ENCODE data around the gene MAP3K12.

The MAP3K12 gene

DNA sequence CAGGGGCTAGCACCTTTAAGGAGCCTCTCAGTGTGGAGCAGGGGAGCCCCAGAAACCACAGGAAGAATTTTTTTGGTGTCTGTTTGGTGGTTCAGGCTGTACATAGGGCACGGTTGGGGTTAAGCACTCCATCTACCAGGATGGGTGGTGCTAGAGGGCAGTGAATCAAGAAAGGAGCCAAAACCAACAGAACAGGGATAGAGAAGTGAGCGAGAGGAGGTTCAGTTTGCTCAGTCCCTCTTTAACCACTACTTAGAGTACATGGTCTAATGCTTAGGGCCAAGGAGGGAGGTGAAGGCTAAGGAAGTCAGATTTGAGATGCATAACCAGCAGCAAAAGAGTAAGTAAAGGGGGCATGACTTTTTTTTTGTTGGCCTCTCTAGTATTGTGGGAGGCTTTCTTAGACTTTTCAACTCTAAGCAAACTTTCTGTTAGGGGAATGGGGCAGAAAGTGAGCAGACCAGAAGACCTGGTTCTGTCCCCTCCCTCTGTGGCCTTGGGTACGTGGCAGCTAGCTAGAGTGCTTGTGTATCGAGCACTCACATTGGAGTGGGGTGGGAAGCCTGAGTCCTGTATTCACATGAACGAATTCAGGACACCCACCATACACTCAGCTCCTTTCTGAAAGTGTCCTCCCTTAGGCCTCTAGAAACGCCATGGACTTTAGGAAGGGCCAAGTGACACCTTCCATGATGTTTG lies 14.6 kb upstream of the MAP3K12 start:
- DNase-seq, result no peak
- in situ Hi-C loops (cut with MboI; ENCODE audit: low pct_unique_long_range_greater_than_20kb, low sequenced_read_pairs), result no loop called here

DNA sequence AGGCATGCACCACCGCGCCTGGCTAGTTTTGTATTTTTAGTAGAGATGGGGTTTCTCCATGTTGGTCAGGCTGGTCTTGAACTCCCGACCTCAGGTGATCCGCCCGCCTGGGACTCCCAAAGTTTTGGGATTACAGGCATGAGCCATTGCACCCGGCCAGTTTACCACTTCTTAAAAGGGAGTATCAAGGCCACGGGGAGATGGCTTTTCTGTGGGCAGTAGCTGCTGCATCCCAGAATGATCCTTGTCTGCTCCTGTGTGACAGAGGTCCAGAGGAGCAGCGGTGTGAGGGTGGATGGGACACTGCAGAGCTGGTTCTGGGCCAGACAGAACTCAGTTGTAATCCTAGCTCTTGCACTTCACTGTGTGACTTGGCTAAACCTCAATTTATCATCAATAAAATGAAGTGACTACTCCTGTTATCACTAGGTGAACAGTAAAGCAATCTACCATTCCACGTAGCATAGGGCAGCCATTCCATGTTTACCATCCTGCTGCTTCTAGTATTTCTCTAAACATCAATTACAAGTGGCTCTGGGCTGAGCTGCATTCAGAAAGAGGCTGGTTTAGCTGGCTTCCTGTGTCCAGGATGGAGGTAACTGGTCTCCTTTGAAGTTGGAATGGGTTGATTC lies 11.0 kb upstream of the MAP3K12 start:
- in situ Hi-C loops (cut with MboI; ENCODE audit: low pct_unique_long_range_greater_than_20kb, low sequenced_read_pairs), result no loop called here
- no peak for DNase-seq

DNA sequence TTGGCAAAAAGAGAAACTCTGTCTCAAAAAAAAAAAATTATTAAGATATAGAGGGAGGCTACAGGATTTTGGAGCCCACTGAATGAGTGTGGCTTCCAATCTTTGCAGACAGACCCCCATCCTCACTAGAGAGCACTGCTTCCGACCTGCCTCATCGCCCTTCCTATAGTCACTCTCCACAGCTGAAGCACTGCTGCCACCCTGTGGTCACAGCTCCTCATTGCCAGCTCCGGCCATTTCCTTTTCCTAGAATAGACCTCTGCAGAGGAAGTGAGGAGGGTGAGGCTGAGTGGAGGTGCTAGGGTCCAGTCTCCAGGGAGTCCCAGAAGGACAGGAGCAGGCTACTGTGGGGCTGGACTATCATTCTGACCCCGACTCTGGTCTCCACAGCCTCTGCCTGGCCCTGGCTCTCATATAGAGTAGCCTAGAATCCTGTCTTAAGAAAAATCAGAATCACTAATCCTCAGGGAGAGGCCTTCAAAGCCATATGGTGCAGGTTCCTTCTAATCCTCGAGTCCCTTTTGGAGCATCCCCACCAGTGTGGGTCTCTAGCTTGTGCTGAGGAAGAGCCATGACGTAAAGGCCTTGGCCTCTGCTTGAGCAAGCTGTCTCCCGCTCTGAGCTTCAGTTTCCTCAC lies 9.4 kb upstream of the MAP3K12 start:
- in situ Hi-C loops (cut with MboI; ENCODE audit: low pct_unique_long_range_greater_than_20kb, low sequenced_read_pairs), result no loop called here
- DNase-seq, result peak; percentile 95

DNA sequence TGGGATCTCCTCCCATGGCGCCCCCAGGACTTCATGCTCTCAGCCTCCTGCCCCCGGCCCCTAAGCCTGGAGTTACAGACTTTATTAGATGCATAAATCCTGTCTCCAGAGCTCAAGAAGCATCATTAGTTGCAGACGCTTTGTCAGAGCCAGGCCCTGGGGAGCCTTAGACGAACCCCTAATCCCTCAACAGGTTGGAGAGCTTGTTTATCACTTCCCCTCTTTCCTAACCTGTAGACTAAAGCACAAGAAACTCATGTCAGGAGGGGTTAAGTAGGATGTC lies 8.3 kb upstream of the MAP3K12 start:
- in situ Hi-C loops (cut with MboI; ENCODE audit: low pct_unique_long_range_greater_than_20kb, low sequenced_read_pairs), result no loop called here

DNA sequence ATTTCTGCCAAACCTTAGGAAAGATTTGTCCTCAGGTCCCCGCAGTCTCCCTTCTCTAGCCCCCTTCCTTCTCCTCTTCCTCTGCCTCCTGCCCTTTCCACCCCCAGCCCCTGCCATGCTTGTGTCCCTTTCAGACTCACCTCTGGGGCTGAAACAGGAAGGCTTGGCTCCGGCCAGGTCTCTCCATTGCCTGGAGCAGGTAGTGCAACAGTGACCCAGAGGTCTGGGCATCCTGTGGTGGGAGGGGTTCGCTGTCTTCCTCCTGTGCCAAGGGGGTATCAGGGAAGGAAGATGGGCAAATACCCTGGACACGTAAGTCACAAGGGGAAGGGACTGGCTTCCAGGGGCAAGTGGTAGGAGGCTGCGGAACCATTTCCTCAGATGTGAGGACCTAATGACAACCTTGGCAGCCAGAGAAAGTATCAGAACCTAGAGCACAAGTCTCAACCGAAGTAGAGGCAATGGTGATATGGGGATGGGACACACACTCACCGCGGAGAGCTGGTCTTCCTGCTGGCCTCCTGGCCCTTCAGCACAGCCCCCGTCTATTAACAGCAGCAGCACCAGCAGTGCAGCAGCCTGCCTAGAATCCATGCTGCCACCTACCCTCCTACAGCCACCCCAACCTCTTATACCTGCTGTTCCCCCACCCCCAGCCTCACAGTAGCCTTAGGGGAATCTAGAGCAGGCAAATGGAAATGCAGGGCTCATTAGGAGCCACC lies 7.8 kb upstream of the MAP3K12 start, which contains the start of gene NPFF:
NPFF (minus strand) TSS at position 604 of the 722 bp plus-strand sequence; CDS start at position 594, 10 bp downstream.
- in situ Hi-C loops (cut with MboI; ENCODE audit: low pct_unique_long_range_greater_than_20kb, low sequenced_read_pairs), result no loop called here

More for the DNA sequence above, 8.3 kb upstream of the MAP3K12 start:
- DNase-seq, result no peak

DNA sequence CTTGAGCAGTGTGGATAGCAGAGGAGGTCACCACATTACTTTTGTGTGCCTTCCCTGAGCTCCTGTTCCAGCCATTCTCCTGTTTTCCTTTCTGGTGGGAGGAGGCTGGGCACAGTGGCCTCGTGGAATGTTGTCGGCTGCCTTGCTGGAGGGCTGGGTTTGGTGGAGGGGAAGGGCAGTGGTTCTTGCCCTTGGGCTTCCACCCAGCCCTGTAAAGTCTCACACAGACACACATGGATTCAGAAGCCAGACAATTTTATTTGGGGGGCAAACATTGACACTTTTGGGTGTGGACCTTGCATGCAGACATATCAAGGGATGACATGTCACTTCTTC lies 7.2 kb upstream of the MAP3K12 start:
- in situ Hi-C loops (cut with MboI; ENCODE audit: low pct_unique_long_range_greater_than_20kb, low sequenced_read_pairs), result no loop called here
- no peak for DNase-seq

More for the DNA sequence above, 7.8 kb upstream of the MAP3K12 start, which contains the start of gene NPFF:
- no peak for DNase-seq

DNA sequence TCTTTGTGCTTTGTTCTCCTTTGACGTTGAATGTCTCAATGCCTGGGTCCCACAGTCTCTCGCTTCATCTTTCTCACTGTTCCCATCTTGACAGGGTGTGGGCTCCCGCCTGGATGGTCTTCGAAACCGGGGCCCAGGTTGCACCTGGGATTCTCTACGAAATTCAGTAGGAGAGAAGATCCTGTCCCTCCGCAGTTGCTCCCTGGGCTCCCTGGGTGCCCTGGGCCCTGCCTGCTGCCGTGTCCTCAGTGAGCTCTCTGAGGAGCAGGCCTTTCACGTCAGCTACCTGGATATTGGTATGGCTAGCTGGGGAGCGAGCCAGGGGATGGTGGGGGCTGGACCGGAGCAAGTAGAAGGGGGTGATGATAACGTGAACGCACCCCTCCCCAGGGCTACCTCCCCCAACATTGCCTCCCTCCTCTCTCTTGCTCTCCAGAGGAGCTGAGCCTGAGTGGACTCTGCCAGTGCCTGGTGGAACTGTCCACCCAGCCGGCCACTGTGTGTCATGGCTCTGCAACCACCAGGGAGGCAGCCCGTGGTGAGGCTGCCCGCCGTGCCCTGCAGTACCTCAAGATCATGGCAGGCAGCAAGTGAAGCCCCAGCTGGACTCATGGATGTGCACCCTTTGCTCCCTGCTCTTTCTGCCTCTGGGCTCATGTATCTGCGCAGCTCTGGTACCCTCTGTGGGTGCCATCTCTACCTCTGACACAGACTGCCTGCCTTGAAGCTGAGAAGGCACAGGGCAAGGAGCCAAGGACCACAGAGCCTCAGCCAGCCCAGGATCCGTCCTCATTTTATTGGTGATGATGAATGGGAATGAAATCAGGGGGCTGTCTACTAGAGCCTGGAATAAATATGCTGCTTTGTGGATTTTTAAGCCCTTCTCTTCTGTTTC lies 6.5 kb upstream of the MAP3K12 start:
- DNase-seq, result no peak
- in situ Hi-C loops (cut with MboI; ENCODE audit: low pct_unique_long_range_greater_than_20kb, low sequenced_read_pairs), result no loop called here

DNA sequence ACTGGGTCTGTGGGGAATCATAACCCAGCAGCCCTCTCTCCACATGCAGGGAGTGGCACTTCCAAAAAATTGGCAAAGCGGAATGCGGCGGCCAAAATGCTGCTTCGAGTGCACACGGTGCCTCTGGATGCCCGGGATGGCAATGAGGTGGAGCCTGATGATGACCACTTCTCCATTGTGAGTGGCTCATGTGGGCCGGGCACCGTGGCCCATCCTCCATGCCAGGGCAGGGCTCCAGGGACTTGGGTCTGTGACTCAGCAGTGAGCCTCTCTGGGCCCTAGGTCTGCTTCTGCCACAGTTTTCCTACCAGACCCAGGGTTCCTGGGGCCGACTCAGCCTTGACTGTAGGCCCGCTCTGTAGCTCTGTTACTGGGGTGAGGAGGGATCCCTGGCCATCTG lies 5.8 kb upstream of the MAP3K12 start:
- no peak for DNase-seq
- in situ Hi-C loops (cut with MboI; ENCODE audit: low pct_unique_long_range_greater_than_20kb, low sequenced_read_pairs), result no loop called here

DNA sequence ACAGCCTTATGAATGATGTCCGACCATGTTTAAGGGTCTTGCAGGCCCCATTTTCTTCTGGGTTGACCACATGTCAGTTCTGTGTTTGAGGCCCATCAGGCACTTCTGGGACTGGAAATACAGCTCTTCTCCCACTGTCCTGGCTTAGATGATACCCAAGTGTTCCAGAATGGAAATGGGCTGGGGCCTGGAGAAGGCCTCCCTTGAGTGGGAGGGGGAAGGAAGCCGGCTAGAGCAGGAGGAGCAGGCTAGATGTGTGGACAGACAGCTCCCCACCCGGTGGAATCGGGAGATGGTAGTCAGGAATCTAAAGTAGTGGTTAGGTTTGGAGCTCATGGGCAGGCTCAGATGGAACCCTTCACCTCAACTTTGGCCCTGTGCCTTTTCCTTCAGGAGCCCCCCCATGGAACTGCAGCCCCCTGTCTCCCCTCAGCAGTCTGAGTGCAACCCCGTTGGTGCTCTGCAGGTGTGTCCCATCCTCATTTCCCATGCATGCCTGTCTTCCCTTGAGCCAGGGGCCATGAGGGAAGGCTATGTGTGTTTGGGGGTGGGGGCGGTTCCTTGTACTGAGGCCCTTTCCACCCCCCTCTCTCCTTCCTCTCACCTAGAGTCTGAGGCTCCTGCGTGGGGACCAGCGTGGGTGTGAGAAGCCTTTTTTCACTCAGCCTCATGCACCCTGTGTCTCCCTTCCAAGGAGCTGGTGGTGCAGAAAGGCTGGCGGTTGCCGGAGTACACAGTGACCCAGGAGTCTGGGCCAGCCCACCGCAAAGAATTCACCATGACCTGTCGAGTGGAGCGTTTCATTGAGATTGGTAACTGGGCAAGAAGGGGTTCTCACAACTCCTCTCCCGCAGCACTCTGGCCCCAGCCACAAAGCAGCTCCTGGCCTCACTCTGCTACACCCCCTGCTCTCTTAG lies 5.0 kb upstream of the MAP3K12 start:
- in situ Hi-C loops (cut with MboI; ENCODE audit: low pct_unique_long_range_greater_than_20kb, low sequenced_read_pairs), result no loop called here
- no peak for DNase-seq

DNA sequence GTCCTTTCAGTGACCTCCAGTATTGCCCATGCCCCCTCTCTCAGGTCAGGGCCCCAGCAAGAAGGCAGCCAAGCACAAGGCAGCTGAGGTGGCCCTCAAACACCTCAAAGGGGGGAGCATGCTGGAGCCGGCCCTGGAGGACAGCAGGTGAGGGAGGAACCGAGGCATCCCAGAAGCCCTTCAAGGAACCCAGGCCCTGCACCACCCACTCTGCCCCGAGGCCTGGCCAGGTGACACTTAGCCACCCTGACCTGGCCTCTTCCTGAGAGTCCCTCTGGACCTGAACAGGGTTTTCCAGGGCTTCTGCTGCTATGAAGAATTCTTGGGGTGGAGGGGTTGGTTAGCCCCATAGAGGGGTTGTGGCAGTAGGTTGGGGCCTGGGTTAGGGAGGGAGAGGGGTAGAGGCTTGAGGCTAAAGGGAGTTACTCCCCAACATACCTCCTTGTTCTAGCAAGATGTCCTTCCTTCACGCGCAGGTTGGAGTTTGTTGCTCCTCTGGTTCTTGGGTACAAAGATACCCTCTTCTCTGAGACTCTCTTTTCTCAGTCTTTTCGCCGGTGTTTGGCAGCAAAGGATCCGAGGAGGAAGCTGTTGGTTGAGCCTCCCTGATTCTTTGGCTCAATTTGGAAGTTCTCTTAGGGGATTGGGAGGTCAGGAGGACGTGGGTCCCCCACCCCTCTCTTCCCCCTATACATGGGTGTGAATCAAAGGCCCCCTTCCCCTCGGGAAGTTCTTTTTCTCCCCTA lies 3.9 kb upstream of the MAP3K12 start:
- in situ Hi-C loops (cut with MboI; ENCODE audit: low pct_unique_long_range_greater_than_20kb, low sequenced_read_pairs), result no loop called here
- no peak for DNase-seq

DNA sequence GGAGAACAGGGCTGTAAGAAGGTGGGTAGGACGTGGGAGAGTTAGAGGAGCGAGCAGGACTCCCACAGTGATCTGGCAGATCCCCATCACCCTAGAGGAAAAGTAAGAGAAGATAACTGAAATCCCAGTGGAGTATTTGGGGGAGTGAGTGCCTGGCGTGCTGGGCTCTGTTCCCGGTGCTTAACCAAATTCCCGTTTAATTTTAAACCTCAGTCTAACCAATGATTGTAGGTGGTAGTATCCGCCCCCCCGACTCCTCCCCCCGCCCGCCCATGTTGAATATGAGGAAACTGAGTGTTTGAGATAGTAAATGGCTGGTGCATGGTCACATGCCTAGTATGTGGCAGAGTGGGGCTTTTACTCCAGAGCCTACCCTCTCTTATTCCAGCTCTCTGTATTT lies 3.1 kb upstream of the MAP3K12 start:
- in situ Hi-C loops (cut with MboI; ENCODE audit: low pct_unique_long_range_greater_than_20kb, low sequenced_read_pairs), result no loop called here
- DNase-seq, result no peak

DNA sequence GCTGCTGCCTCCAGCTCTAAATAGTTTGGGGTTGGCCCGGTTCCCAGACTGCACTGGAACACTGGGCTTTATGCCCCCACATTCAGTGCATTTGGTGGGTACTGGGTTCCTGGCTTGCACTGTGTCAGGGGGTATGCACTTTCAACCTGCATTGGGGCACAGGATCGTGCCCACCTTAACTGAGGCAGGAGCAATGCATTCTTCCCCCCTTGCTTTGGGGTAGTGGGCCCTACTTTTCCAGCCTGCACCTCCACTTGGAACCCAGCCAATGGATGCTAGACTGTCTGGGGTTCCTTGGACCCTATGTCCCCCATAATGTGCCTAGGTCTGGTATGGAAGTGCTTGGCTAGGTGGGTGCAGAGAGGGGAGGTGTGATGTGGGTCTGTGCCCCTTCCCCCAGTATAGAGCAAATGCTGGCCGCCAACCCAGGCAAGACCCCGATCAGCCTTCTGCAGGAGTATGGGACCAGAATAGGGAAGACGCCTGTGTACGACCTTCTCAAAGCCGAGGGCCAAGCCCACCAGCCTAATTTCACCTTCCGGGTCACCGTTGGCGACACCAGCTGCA lies 2.4 kb upstream of the MAP3K12 start:
- in situ Hi-C loops (cut with MboI; ENCODE audit: low pct_unique_long_range_greater_than_20kb, low sequenced_read_pairs), result no loop called here

DNA sequence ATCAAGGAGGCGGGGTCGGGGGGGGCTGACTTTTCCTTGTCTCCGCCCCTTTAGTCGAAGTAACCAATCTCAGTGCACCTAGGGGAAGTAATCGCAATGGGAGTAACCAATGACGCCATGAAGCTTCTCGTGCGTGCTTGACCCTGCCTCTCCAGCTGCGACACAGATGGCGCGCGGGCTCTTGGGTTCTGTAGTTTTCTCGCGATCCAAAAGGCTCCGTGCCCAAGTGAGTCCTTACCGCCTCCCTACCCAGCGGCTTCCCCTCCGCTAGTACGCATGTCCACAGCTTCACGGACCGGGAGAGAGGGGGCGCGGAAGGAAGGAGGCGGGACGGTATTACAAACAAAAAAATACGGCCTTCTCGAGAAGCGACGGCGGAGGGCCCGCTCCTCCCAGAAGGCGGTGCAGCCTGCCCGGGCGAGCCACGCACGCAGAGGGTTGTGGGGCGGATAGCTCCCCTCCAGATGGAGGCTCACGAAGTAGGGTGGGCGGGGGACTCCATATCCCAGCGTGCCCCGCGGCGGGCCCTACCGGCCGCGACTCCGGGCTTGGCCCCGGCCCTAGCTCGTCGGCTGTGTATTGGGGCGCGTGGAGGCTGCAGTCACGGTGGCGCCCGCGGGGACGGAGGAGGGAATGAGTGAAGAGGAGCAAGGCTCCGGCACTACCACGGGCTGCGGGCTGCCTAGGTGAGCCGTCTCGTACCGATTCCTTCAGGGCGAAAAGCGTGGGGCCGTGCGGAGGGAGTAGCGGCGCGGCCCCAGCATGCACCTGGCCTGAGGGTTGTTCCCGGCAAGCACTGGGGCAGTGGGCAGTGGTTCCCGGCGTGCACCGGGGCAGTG lies 1.7 kb upstream of the MAP3K12 start, which contains the start of gene TARBP2:
TARBP2 (plus strand) TSS at position 508 of the 839 bp plus-strand sequence; CDS start at position 634, 126 bp downstream.
- in situ Hi-C loops (cut with MboI; ENCODE audit: low pct_unique_long_range_greater_than_20kb, low sequenced_read_pairs), result no loop called here
- DNase-seq, result peak; percentile 100

More for the DNA sequence above, 2.4 kb upstream of the MAP3K12 start:
- DNase-seq, result no peak

DNA sequence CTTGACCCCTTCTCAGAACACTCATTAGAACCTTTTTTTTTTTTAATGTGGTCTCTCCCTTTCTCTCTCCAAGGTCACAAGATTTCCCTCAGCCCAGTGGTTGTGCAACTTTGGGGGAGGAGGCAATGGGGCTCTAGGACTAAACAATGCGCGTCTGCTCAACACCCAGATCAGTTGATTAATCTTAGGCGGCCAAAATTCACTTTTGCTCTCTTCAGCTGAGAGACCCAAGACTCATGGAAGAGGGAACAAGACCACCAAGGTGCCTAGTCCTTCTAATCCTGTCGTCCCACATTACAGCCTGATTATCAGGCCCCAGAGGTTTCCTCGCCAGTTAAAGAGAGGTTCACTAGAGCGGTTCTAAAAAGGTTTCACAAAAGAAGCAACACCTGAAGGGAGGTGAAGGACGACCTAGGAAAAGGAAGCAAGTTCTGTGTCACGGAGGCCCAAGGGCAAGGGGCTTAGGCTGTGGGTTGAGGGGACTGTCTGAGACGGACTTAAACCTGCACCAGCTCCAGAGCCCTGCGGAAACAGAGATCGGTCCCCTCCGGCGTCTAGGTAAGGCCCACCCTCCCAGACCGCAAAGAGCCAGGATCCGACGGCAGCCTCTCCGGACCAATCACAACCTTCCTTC lies 1.0 kb upstream of the MAP3K12 start:
- no peak for DNase-seq
- in situ Hi-C loops (cut with MboI; ENCODE audit: low pct_unique_long_range_greater_than_20kb, low sequenced_read_pairs), result no loop called here

DNA sequence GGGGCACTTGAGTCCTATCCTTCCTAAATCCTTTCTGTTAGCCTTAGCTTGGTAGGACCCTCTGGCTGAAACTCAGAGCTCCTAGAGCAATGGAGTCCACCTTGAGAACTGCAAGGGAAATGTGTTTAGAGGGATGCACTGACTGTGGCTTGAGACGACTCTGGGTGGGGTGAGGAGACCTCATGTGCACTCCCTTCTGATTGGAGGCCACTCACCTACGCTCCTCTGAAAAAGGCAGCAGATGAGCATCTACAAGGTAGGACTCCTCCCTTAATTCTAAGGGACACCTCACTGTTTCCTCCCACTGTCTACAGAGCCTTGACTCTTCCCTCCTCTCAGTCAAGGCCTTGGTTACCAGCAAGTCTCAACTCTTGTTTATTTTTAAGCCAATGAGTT lies 1.0 kb downstream of the MAP3K12 start:
- in situ Hi-C loops (cut with MboI; ENCODE audit: low pct_unique_long_range_greater_than_20kb, low sequenced_read_pairs), result no loop called here

DNA sequence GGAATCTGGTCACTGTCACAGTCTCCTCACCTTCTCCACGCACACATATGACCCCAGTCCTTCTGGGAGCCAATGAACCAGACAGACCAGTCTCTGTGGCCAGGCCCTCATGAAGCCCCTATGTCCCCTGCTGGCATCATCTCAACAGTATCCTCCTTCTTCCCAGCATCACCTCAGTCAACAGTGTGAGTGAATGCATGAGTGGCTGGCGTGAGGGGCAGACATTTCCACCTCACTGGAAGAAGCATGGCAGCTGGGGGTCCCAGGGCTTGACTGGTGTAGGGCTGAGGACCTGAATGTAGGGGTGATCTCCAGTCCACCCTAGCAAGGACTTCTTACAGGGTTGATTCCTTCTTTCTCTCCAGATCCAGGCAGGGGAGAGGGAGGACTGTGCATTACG lies 1.8 kb downstream of the MAP3K12 start:
- in situ Hi-C loops (cut with MboI; ENCODE audit: low pct_unique_long_range_greater_than_20kb, low sequenced_read_pairs), result no loop called here
- DNase-seq, result no peak

More for the DNA sequence above, 1.0 kb downstream of the MAP3K12 start:
- no peak for DNase-seq

All from KBM-7 (cell line).